IPS-20b (cell line): Measurements from ENCODE around the gene PTPN20.

ENCODE experiments used
- H3K27ac ChIP-seq: one replicate; pipeline ENCODE4 v1.5.1; 2013; ENCODE audit warnings: low read length
- H3K27me3 ChIP-seq: 2 replicates; pipeline ENCODE4 v1.6.1; 2013; ENCODE audit warnings: mild to moderate bottlenecking, low read length, inconsistent platforms; ENCODE audit not compliant: insufficient read depth
- H3K36me3 ChIP-seq: 2 replicates; pipeline ENCODE4 v1.6.1; 2013; ENCODE audit warnings: low read depth, mild to moderate bottlenecking, inconsistent platforms, low read length, moderate library complexity; ENCODE audit not compliant: insufficient read depth
- H3K4me1 ChIP-seq: 2 replicates; pipeline ENCODE4 v1.6.1; 2013; ENCODE audit warnings: mild to moderate bottlenecking, control low read depth, inconsistent platforms, low read length, moderate library complexity; ENCODE audit not compliant: insufficient read depth
- H3K4me3 ChIP-seq: 2 replicates; pipeline ENCODE4 v1.5.1; 2013; ENCODE audit warnings: mild to moderate bottlenecking, low read length, inconsistent platforms
- H3K9ac ChIP-seq: 2 replicates; pipeline ENCODE4 v1.6.1; 2013; ENCODE audit warnings: low read depth, mild to moderate bottlenecking, inconsistent platforms, low read length, moderate library complexity
- H3K9me3 ChIP-seq: 2 replicates; pipeline ENCODE4 v1.6.1; 2013; ENCODE audit warnings: mild to moderate bottlenecking, low read depth, low read length, inconsistent platforms; ENCODE audit not compliant: insufficient read depth

The PTPN20 gene

DNA sequence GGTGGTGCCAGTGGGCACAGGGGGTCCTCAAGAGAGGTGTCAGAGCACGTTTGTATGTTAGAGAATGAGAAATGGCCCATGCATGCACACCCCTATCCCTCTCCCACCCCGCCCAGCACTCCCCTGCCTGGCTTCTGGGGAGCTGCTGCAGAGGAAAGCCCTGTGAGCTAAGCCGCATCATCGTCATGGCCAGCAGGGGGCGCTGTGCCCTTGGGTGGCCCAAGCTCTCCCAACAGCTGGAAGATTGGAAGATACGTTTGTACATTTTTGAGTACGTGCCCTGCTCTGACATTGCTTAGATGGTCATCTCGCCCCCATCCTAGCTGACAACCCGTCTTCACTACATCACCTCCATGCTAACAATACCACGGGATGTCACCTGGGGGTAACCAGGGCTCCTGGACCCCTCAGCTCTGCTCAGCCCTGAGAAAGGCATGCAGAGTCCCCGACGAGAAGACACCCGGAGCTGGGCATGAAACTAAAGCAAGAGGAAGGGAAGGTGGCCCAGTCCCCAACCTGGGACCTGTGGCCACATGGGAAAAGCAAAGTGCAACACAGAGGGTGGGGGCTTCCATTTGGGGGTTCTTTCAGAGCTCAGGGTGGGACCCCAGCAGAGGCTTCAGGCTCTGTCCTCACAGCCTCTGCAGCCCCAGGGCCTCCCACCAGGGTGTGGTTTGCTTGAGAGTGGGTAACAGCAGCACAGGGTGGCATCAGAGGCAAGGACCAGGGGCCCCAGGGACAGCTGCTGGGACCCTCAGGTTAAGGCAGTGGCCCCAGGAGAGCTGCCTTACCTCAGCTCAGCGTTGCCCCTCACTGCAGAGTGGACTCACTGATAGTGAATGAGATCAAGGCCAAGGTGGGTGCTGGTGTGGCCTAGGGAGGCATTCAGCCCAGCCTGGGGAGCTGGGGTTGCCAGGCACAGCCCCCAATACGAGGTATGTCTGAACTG is 136.6 kb downstream of the PTPN20 start:
- Histone ChIP-seq H3K4me3 (no peak overlapping the region), H3K36me3 (no peaks in the 10 kb centered on the region), H3K4me1 (no peaks in the 10 kb centered on the region), H3K27ac (no peak overlapping the region), H3K9ac (no peak overlapping the region), H3K27me3 (no peaks in the 10 kb centered on the region), H3K9me3 (no peaks in the 10 kb centered on the region)

DNA sequence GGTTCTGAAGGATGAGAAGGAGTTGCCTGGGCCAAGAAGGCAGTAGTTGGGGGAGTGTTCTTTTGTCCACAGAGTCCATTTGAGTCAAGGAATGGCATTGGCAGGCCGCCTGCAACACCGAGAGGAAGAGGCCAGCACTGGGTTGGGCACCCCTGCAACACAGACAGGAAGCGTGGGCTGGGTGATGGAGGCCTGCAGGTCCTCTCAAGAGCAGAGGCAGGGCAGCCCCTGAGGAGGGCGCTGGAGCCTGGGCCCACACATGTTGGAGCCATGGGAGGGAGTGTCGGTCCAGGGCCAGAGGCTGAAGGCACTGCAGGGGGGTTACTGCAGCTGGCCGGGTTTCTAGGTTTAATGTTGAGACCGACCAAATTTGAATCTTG is 137.3 kb downstream of the PTPN20 start:
- no peaks in the 10 kb centered on the region for H3K27me3 ChIP-seq
- no peaks in the 10 kb centered on the region for H3K9me3 ChIP-seq
- no peaks in the 10 kb centered on the region for H3K36me3 ChIP-seq
- no peaks in the 10 kb centered on the region for H3K4me1 ChIP-seq
- no peak overlapping the region for H3K27ac ChIP-seq
- no peak overlapping the region for H3K4me3 ChIP-seq
- H3K9ac ChIP-seq: no peak overlapping the region

DNA sequence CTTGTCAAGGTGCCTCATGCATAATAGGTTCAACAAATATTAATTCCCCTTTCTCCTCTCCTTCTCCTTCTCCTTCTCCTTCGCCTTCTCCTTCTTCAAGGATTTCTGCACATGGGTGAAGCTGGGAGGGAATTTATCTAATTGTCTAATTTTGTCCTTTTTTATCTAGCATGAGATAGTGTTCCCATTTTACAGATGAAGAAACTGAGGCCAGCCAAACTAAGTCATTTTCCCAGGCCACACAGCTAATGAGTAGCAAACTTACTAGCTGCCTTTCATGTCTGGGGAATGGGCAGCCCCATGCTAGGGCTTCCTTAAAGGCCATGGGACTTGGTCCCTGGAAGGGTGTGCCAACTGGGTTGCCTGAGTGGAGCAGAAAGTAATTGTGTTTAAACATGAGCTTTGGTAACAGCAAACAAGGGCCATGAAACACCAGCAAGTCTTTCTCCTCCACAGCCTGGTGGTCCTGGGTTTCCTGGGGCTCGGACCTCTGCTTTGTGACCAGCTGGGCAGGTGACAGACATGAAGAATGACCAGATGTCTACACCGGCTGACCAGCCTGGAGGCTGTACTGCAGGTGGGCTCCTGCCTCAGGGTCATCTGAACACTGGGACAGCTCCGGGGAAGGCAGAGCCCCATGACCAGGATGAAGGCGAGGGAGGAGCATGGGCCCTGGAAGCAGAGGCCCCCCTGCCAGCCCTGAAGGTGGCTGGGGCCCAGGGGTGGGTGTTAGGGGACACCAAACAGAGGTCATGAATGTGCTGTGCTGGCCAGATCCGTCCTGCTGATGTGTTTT is 138.0 kb downstream of the PTPN20 start:
- Histone ChIP-seq H3K27ac (no peak overlapping the region), H3K27me3 (no peaks in the 10 kb centered on the region), H3K4me3 (no peak overlapping the region), H3K9me3 (no peaks in the 10 kb centered on the region), H3K36me3 (no peaks in the 10 kb centered on the region), H3K4me1 (no peaks in the 10 kb centered on the region), H3K9ac (no peak overlapping the region)

DNA sequence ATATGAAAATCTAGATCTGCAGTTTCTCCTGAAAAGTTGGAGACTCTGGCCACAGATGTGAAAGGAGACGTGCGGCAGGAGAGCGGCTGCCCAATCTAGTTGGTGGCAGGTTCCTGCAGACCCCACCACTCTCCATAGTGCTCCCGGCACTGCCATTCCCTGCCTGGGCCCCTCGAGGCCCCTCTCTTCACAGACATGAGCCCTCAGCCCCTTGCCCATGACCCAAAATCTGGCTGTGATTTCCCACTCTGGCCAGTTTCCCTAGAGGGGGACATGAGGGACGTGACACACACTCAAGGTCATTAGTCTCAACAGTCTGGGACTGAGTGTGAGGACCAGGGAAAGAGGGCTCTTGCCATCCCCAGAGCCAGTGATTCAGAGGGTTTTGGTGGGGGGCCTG is 138.7 kb downstream of the PTPN20 start:
- H3K4me1 ChIP-seq: no peaks in the 10 kb centered on the region
- H3K27me3 ChIP-seq: no peaks in the 10 kb centered on the region
- H3K27ac ChIP-seq: no peak overlapping the region
- H3K9me3 ChIP-seq: no peaks in the 10 kb centered on the region
- no peak overlapping the region for H3K9ac ChIP-seq
- H3K4me3 ChIP-seq: no peak overlapping the region
- no peaks in the 10 kb centered on the region for H3K36me3 ChIP-seq

DNA sequence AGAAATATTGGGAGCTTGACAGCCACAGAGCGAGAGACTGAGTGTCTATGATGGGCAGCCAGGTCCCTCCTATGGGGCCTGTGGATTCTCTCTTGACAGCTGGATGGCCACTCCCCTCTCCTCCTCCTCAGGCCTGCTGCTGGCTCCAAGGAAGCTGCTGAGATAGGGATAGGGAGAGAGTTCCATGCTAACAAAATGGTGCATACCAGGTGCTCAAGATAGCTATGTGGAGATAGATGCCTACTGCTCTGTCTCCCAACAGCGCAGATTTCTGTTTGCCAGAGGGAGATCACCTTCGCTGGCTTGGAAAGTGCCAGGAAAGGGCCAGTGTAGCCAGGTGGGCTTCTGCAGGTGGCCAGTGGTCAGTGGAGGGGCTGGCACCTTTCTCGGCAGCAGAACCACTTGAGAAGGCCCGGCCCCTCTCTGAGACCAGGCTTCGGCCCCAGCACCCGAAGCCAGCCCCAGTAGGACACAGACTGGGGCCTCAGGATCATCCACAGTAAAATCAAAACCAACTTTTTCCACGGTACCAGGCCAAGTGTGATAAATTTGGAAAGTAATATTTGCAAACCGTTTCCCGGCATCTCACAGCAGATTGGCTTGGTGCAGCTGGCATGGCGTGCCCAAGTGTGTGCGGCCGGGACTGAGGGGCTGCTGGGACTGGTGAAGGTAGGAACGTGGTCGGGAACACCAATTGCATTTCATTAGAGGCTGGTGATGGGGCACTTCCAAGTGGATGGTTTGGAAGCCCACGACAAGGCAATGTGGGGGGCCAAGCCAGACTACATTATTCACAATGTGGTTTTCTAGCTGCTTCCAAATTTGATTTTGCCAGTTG is 139.6 kb downstream of the PTPN20 start:
- Histone ChIP-seq H3K36me3 (no peaks in the 10 kb centered on the region), H3K27ac (no peak overlapping the region), H3K4me1 (no peaks in the 10 kb centered on the region), H3K9me3 (no peaks in the 10 kb centered on the region), H3K4me3 (no peak overlapping the region), H3K27me3 (no peaks in the 10 kb centered on the region), H3K9ac (no peak overlapping the region)

DNA sequence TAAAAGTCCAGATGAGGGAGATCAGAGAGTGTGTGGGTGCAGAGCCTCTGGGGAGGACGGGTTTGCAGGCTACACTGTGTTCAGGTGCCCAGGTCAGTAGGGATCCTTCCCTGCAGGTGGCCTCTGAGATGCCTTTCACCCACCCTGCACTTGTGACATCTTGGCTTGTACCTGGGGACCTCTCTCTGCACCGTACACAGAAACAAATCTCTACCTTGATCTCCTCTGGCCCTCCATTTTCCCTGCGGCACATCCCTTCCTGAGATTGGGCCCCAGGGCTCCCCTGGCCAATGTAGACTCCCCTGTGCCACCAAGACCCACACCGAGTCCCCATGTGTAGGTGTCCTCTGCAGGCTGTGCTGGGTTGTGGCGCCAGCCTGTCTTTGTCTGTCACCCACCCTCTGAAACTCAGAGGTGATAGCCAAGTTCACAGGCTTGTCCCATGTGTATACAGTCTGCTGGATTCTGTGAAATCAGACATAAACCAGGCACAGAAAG is 140.6 kb downstream of the PTPN20 start:
- Histone ChIP-seq H3K9ac (no peak overlapping the region), H3K4me1 (no peaks in the 10 kb centered on the region), H3K4me3 (no peak overlapping the region), H3K9me3 (no peaks in the 10 kb centered on the region), H3K27ac (no peak overlapping the region), H3K36me3 (no peaks in the 10 kb centered on the region), H3K27me3 (no peaks in the 10 kb centered on the region)
